ENCODE data around the gene OR10G3. TPM values are rescaled to one million over a fixed set of nuclear protein-coding genes. Genes with fewer than 3 reads are reported as not detected.

Gene OR10G3
- total RNA-seq, 4 donors from 2014 or later, result not detected

DNA sequence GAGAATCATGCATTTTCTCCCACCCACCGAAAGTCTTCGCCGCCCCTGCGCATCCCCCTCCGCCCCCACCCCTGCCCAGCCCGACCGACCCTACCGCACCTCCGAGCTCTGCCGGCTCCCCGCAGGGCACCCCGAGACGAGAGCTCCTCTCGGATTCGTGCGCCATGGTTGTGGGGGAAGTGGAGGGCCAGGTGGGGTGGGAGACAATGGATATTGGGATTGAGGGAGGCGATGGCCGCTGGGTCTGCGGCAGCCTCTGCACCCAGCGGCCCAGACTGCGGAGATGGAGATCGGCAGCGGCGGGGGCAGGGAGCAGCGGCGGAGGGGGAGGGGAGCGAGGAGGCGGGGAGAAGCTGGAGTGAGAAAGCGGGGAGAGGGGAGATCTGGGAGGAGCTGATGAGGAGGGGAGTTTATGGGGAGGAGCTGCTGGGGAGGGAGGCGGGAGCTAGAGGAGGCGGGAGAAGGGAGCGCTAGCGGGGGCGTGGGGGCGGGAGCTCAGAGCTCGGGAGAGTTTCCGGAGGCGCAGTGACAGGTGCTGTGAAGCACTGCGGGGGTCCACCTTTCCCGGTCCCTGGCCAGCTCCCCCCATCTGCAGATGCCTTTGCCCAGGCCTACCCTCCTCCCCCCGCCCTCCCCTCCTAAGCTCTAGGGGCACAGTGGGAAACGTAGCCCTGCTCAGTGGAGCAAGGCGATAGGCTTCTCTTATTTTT, 53.8 kb downstream of the OR10G3 start, which contains the start of gene SALL2:
Gene SALL2 (minus strand): TSS at position 385 of the 710 bp plus-strand sequence. CDS start 219 bp downstream, at position 166.
- Histone ChIP-seq H3K4me1 (peaks cover 0 to 10% (median 0%) of the 10 kb centered on the region in 4 donors), H3K4me3 (peak within 1 kb of the TSS; percentile 57 to 72 (median 66)), H3K27ac (peak within 1 kb of the TSS; percentile 27 to 86 (median 62)), H3K36me3 (no peaks in the 10 kb centered on the region), H3K27me3 (no peaks in the 10 kb centered on the region), H3K9me3 (no peaks in the 10 kb centered on the region)
- DNase-seq, result peak; percentile 59 to 79 (median 63)
- no peak for TF ChIP-seq POLR2A (IDR thresholded peaks at IDR 0.05)
- TF ChIP-seq, protein P1, sequence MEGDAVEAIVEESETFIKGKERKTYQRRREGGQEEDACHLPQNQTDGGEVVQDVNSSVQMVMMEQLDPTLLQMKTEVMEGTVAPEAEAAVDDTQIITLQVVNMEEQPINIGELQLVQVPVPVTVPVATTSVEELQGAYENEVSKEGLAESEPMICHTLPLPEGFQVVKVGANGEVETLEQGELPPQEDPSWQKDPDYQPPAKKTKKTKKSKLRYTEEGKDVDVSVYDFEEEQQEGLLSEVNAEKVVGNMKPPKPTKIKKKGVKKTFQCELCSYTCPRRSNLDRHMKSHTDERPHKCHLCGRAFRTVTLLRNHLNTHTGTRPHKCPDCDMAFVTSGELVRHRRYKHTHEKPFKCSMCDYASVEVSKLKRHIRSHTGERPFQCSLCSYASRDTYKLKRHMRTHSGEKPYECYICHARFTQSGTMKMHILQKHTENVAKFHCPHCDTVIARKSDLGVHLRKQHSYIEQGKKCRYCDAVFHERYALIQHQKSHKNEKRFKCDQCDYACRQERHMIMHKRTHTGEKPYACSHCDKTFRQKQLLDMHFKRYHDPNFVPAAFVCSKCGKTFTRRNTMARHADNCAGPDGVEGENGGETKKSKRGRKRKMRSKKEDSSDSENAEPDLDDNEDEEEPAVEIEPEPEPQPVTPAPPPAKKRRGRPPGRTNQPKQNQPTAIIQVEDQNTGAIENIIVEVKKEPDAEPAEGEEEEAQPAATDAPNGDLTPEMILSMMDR (IDR thresholded peaks at IDR 0.05), result no peak

- peaks cover 0 to 10% (median 0%) of the 10 kb centered on the region in 4 donors for H3K4me1 ChIP-seq
- H3K4me3 ChIP-seq, result peak overlapping the region; percentile 57 to 72 (median 66)
- peak overlapping the region; percentile 27 to 86 (median 62) for H3K27ac ChIP-seq
- no peaks in the 10 kb centered on the region for H3K27me3 ChIP-seq
- H3K36me3 ChIP-seq, result no peaks in the 10 kb centered on the region
- no peak for DNase-seq
- no peaks in the 10 kb centered on the region for H3K9me3 ChIP-seq
- TF ChIP-seq, protein P1 (IDR thresholded peaks at IDR 0.05), result no peak
- no peak for TF ChIP-seq POLR2A (IDR thresholded peaks at IDR 0.05)
Measured at GRCh38 chr14:21525571-21525961, 54.3 kb downstream of the OR10G3 start.

DNA sequence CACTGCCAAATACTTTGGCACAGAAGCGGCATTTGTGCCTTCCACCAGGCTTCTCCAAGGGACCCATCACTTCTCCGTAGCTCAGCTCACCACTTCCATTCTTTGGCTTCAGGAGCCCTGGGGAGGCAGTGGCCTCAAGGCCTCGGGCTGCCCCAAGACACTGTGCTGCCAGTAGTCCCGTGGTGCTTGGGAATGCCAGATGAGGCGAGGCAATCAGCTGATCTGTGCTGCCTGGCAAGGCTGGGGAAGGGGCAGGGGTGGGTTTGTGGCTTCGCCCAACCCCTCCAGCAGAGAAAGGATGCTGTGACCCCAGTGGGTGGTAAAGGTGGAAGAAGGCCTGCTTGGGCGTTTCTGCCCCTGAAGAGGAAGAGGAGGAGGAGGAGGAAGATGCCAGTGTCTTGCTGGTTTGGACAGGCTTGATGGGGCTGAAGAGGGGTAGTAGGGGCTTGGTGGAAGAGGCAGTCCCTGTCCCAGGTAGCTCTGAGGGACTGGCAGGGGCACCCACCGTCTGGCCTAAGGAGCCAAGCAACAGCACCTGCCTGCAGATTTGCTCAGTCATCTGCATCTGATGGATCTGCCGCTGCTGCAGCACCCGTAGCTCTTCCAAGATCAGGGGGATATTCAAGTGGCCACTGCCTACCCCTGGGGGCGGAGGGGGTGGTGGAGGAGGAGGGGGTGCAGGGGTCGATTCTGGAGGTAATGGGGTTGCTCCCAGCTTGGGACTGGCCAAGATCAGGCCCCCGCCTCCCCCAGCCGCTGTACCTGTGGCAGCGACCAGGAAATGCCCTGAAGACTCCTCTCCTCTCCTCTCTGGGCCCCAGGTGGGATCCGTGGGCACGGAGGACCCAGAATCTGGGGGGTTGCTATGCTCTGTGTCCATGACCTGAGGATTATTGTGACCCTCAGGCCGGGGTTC, 55.0 kb downstream of the OR10G3 start:
- H3K9me3 ChIP-seq, result no peaks in the 10 kb centered on the region
- H3K4me3 ChIP-seq, result peak overlapping the region in 2 of 4 donors; percentile 57 to 68
- TF ChIP-seq, protein P1 (IDR thresholded peaks at IDR 0.05), result no peak
- no peak for TF ChIP-seq POLR2A (IDR thresholded peaks at IDR 0.05)
- H3K36me3 ChIP-seq, result no peaks in the 10 kb centered on the region
- peaks cover 0 to 10% (median 0%) of the 10 kb centered on the region in 4 donors for H3K4me1 ChIP-seq
- H3K27me3 ChIP-seq, result no peaks in the 10 kb centered on the region
- peak overlapping the region in 2 of 4 donors; percentile 62 to 86 for H3K27ac ChIP-seq
- no peak for DNase-seq

DNA sequence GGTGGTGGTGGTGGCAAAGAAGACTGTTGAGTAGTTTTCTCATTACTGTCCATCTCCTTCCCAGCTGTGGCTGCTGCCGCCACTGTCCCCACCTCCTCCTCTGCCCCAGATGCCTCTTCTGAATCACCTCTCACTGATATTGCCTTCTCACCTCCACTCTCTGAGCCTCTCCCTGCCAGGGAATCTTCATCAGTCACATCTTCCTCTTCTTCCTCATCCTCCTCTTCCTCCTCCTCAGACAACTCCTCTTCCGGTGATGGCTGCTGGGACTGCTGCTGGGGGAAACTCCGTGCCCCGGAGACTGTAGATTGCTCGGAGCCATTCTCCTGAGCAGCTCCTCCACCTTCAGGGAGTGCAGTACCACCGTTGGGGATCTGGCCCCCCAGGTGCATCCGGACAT, 56.7 kb downstream of the OR10G3 start:
- H3K27ac ChIP-seq, result no peak overlapping the region
- no peak overlapping the region for H3K4me3 ChIP-seq
- H3K36me3 ChIP-seq, result no peaks in the 10 kb centered on the region
- no peaks in the 10 kb centered on the region for H3K9me3 ChIP-seq
- H3K4me1 ChIP-seq, result peaks cover 0 to 10% (median 0%) of the 10 kb centered on the region in 4 donors
- TF ChIP-seq, protein P1 (IDR thresholded peaks at IDR 0.05), result no peak
- no peak for TF ChIP-seq POLR2A (IDR thresholded peaks at IDR 0.05)
- DNase-seq, result no peak
- no peaks in the 10 kb centered on the region for H3K27me3 ChIP-seq

GRCh38 chr14:21521501-21521900, 58.4 kb downstream of the OR10G3 start:
- no peak for TF ChIP-seq POLR2A (IDR thresholded peaks at IDR 0.05)
- TF ChIP-seq, protein P1 (IDR thresholded peaks at IDR 0.05), result no peak
- no peaks in the 10 kb centered on the region for H3K36me3 ChIP-seq
- H3K27ac ChIP-seq, result no peak overlapping the region
- H3K27me3 ChIP-seq, result no peaks in the 10 kb centered on the region
- H3K4me1 ChIP-seq, result peaks cover 0 to 3% (median 0%) of the 10 kb centered on the region in 4 donors
- H3K4me3 ChIP-seq, result no peak overlapping the region
- DNase-seq, result no peak
- no peaks in the 10 kb centered on the region for H3K9me3 ChIP-seq

All from Peyer's patch (tissue), 4 donors.